ENCODE data around the gene LRIF1. TPM values are rescaled to one million over a fixed set of nuclear protein-coding genes. Genes with fewer than 3 reads are reported as not detected.
"Not testable (repeated sequence)": the region's sequence is repeated elsewhere in the genome, so short reads cannot be mapped to it uniquely, and the experiment has no call there.

The LRIF1 gene
- total and polyA plus RNA-seq, 10 of the 15 experiments (the other 5 are each of a cell fraction or from before 2014, with no cell fraction given), result 9.7 to 20.3 (median 15.8) TPM

GRCh38 chr1:110936567-110936966 lies 27.2 kb downstream of the LRIF1 start (continued):
- TF ChIP-seq PBX3 (IDR thresholded peaks at IDR 0.05; ENCODE audit: insufficient replicate concordance, low read depth, low read length) (no peak), TCF12 (IDR thresholded peaks at IDR 0.05; ENCODE audit: low read depth, low read length) (no peak), LARP7 (IDR thresholded peaks at IDR 0.05) (no peak), PAX5 (IDR thresholded peaks at IDR 0.05; ENCODE audit: borderline replicate concordance, low read depth, low read length) (no peak)

GRCh38 chr1:110931097-110931496 lies 32.6 kb downstream of the LRIF1 start:
- H3K27ac ChIP-seq (ENCODE audit: control insufficient read depth, insufficient read depth); intact Hi-C loops (cut with micrococcal nuclease; ENCODE audit: unreplicated experiment); H2AFZ ChIP-seq (ENCODE audit: control insufficient read depth, low read depth, low read length); BruUV-seq (replicated peaks); FAIRE-seq; RAD21 ChIA-PET (ENCODE audit: unreplicated experiment); H3K9me3 ChIP-seq (replicated peaks; ENCODE audit: control insufficient read depth, insufficient read depth, low read length); H3K4me1 ChIP-seq (ENCODE audit: control insufficient read depth, insufficient read depth, low read length); H3K4me2 ChIP-seq (ENCODE audit: control insufficient read depth, insufficient read depth); H3K36me3 ChIP-seq (ENCODE audit: control insufficient read depth in 2 of 2, insufficient read depth in 2 of 2, low read length in 1 of 2); DNase-seq (ENCODE audit: low read depth, low spot score); POLR2A ChIA-PET; H4K20me1 ChIP-seq (ENCODE audit: control insufficient read depth, insufficient read depth); SMC1A ChIA-PET (ENCODE audit: uncharacterized antibody, unreplicated experiment); H3K4me3 ChIP-seq; CTCF ChIA-PET; in situ Hi-C loops (cut with MboI); H3K9ac ChIP-seq (ENCODE audit: control insufficient read depth, insufficient read depth, low read length); H3K79me2 ChIP-seq (ENCODE audit: control insufficient read depth, insufficient read depth, low read length); H3K27me3 ChIP-seq (replicated peaks in 1 of 2; ENCODE audit: control insufficient read depth in 2 of 2, insufficient read depth in 2 of 2, low read length in 1 of 2); ATAC-seq: not testable (repeated sequence)
- WGBS (ENCODE audit: insufficient coverage, insufficient replicate concordance, low lambda C conversion rate, missing lambda C conversion rate), result 78% methylated on average over 3 of the region's 3 CpGs

- H3K36me3 ChIP-seq (ENCODE audit: control insufficient read depth in 2 of 2, insufficient read depth in 2 of 2, low read length in 1 of 2), result no peaks in the 10 kb centered on the region
- H3K27ac ChIP-seq (ENCODE audit: control insufficient read depth, insufficient read depth), result no peak overlapping the region
- H4K20me1 ChIP-seq (ENCODE audit: control insufficient read depth, insufficient read depth), result no peaks in the 10 kb centered on the region
- no peaks in the 10 kb centered on the region for H3K4me1 ChIP-seq (ENCODE audit: control insufficient read depth, insufficient read depth, low read length)
- ChIA-PET POLR2A (no interaction called here), SMC1A (ENCODE audit: uncharacterized antibody, unreplicated experiment) (interaction anchor here (1.1 to 1.8 kb wide), 2 partner anchors 38 to 142 kb away, joined by 3 to 4 read pairs; no protein-coding TSS in a partner anchor), CTCF (interaction anchor here (1.4 kb wide), 1 partner anchor 63 kb away, joined by 3 read pairs; no protein-coding TSS in a partner anchor), RAD21 (ENCODE audit: unreplicated experiment) (no interaction called here)
- no peak for DNase-seq (ENCODE audit: low read depth, low spot score)
- WGBS (ENCODE audit: insufficient coverage, insufficient replicate concordance, low lambda C conversion rate, missing lambda C conversion rate), result 48% methylated on average over 2 of the region's 2 CpGs
- peak; percentile 94 for FAIRE-seq
- H3K4me2 ChIP-seq (ENCODE audit: control insufficient read depth, insufficient read depth), result no peak overlapping the region
- no peaks in the 10 kb centered on the region; the same call in 1 of the 3 replicates for H3K9me3 ChIP-seq (replicated peaks; ENCODE audit: control insufficient read depth, insufficient read depth, low read length)
- in situ Hi-C loops (cut with MboI) (no loop called here), intact Hi-C loops (cut with micrococcal nuclease; ENCODE audit: unreplicated experiment) (no loop called here)
- H3K4me3 ChIP-seq, result no peak overlapping the region
- no peak overlapping the region for H2AFZ ChIP-seq (ENCODE audit: control insufficient read depth, low read depth, low read length)
- H3K79me2 ChIP-seq (ENCODE audit: control insufficient read depth, insufficient read depth, low read length), result no peaks in the 10 kb centered on the region
- no TSS peak for BruUV-seq (replicated peaks)
- no peaks in the 10 kb centered on the region for H3K27me3 ChIP-seq (replicated peaks in 1 of 2; ENCODE audit: control insufficient read depth in 2 of 2, insufficient read depth in 2 of 2, low read length in 1 of 2)
- no peak overlapping the region for H3K9ac ChIP-seq (ENCODE audit: control insufficient read depth, insufficient read depth, low read length)
- ATAC-seq, result no peak
- TF ChIP-seq CREM (IDR thresholded peaks at IDR 0.05; ENCODE audit: low read depth) (no peak), BHLHE40 (IDR thresholded peaks at IDR 0.05; ENCODE audit: borderline replicate concordance in 1 of 2, low read depth in 2 of 2, low read length in 1 of 2) (no peak), BCL3 (IDR thresholded peaks at IDR 0.05; ENCODE audit: borderline replicate concordance, insufficient read depth, low read depth, low read length, poor library complexity, severe bottlenecking) (no peak), NR2C1 (IDR thresholded peaks at IDR 0.05) (no peak), KDM1A (IDR thresholded peaks at IDR 0.05; ENCODE audit: borderline replicate concordance) (no peak)
Measured at GRCh38 chr1:110928904-110929303, 34.8 kb downstream of the LRIF1 start.

Measured in GM12878 (cell line).